ENCODE data around the gene TNP2. TPM values are rescaled to one million over a fixed set of nuclear protein-coding genes. Genes with fewer than 3 reads are reported as not detected.

TNP2 gene
- total RNA-seq, 2 donors from 2014 or later, result not detected

- Histone ChIP-seq H3K36me3 (no peaks in the 10 kb centered on the region), H3K27me3 (no peaks in the 10 kb centered on the region), H3K9me3 (no peaks in the 10 kb centered on the region), H3K4me1 (peaks cover 0 to 22% of the 10 kb centered on the region in 2 donors), H3K27ac (no peak overlapping the region), H3K4me3 (no peak overlapping the region)
- no peak for TF ChIP-seq CTCF (IDR thresholded peaks at IDR 0.05)
- DNase-seq (ENCODE audit: low spot score), result no peak
Measured at GRCh38 chr16:11260596-11260966, 8.5 kb downstream of the TNP2 start.

- no peaks in the 10 kb centered on the region for H3K27me3 ChIP-seq
- no peak overlapping the region for H3K4me3 ChIP-seq
- H3K36me3 ChIP-seq, result no peaks in the 10 kb centered on the region
- no peak for DNase-seq (ENCODE audit: low spot score)
- peaks cover 0 to 24% of the 10 kb centered on the region in 2 donors for H3K4me1 ChIP-seq
- no peak overlapping the region for H3K27ac ChIP-seq
- TF ChIP-seq CTCF (IDR thresholded peaks at IDR 0.05), result no peak
- H3K9me3 ChIP-seq, result no peaks in the 10 kb centered on the region
Measured at GRCh38 chr16:11259655-11260595, 9.2 kb downstream of the TNP2 start.

GRCh38 chr16:11258553-11259492, 10.3 kb downstream of the TNP2 start:
- H3K9me3 ChIP-seq, result no peaks in the 10 kb centered on the region
- no peaks in the 10 kb centered on the region for H3K27me3 ChIP-seq
- peak; percentile 67 for DNase-seq (ENCODE audit: low spot score)
- peaks cover 0 to 32% of the 10 kb centered on the region in 2 donors for H3K4me1 ChIP-seq
- no peaks in the 10 kb centered on the region for H3K36me3 ChIP-seq
- peak overlapping the region in 1 of 2 donors; percentile 25 for H3K4me3 ChIP-seq
- H3K27ac ChIP-seq, result peak overlapping the region; percentile 37 to 49
- TF ChIP-seq CTCF (IDR thresholded peaks at IDR 0.05), result no peak

- Histone ChIP-seq H3K36me3 (no peaks in the 10 kb centered on the region), H3K27me3 (no peaks in the 10 kb centered on the region), H3K4me3 (peak overlapping the region; percentile 64 to 72), H3K27ac (peak overlapping the region; percentile 92 to 94), H3K9me3 (no peaks in the 10 kb centered on the region), H3K4me1 (peaks cover 0 to 32% of the 10 kb centered on the region in 2 donors)
- DNase-seq (ENCODE audit: low spot score), result peak; percentile 78
- peak; percentile 71 to 86 for TF ChIP-seq CTCF (IDR thresholded peaks at IDR 0.05)
Measured at GRCh38 chr16:11257131-11257938, 11.8 kb downstream of the TNP2 start.

- no peak for DNase-seq (ENCODE audit: low spot score)
- peak overlapping the region; percentile 92 to 94 for H3K27ac ChIP-seq
- no peaks in the 10 kb centered on the region for H3K27me3 ChIP-seq
- H3K4me1 ChIP-seq, result peaks cover 0 to 32% of the 10 kb centered on the region in 2 donors
- peak overlapping the region; percentile 64 to 72 for H3K4me3 ChIP-seq
- TF ChIP-seq CTCF (IDR thresholded peaks at IDR 0.05), result no peak
- H3K36me3 ChIP-seq, result no peaks in the 10 kb centered on the region
- H3K9me3 ChIP-seq, result no peaks in the 10 kb centered on the region
Measured at GRCh38 chr16:11256661-11257130, 12.4 kb downstream of the TNP2 start.

Data from right atrium auricular region (tissue), 2 donors.